Measurements from ENCODE around the gene LIN7C.

DNA sequence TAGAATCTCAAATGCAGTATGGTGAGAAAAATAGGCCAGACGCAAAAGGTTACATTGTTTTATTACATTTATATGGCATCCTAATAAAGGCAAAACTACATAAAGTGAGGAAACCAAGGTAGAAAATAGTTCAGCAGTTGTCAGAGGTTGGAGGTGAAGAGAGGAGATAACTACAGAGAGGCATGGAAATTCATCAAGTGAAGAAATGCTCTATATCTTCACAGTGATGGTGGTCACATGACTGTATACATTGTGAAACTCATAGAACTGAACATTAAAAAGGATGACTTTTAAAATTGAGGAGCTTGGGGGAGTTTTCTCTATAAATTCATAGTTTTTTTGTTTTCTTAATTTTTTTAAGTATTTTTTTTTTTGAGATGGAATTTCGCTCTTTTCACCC, 48.4 kb downstream of the LIN7C start:
- TF ChIP-seq, protein P1, sequence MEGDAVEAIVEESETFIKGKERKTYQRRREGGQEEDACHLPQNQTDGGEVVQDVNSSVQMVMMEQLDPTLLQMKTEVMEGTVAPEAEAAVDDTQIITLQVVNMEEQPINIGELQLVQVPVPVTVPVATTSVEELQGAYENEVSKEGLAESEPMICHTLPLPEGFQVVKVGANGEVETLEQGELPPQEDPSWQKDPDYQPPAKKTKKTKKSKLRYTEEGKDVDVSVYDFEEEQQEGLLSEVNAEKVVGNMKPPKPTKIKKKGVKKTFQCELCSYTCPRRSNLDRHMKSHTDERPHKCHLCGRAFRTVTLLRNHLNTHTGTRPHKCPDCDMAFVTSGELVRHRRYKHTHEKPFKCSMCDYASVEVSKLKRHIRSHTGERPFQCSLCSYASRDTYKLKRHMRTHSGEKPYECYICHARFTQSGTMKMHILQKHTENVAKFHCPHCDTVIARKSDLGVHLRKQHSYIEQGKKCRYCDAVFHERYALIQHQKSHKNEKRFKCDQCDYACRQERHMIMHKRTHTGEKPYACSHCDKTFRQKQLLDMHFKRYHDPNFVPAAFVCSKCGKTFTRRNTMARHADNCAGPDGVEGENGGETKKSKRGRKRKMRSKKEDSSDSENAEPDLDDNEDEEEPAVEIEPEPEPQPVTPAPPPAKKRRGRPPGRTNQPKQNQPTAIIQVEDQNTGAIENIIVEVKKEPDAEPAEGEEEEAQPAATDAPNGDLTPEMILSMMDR (IDR thresholded peaks at IDR 0.05), result no peak
- no peak for TF ChIP-seq POLR2AphosphoS5 (IDR thresholded peaks at IDR 0.05)
